Measurements from ENCODE around the gene CFAP221. TPM values are rescaled to one million over a fixed set of nuclear protein-coding genes. Genes with fewer than 3 reads are reported as not detected.

The CFAP221 gene
- total RNA-seq, 2 experiments from 2014 or later = not detected

GRCh38 chr2:119580550-119581072 lies 36.4 kb downstream of the CFAP221 start:
- Mint-ChIP-seq H3K36me3 (ENCODE audit: low read depth) (no peaks in the 10 kb centered on the region), H3K27ac (no peak overlapping the region), H3K9me3 (peaks cover 5% of the 10 kb centered on the region), H3K4me1 (no peaks in the 10 kb centered on the region), H3K27me3 (peaks cover 15% of the 10 kb centered on the region), H3K4me3 (no peak overlapping the region)
- CTCF ChIA-PET = no interaction called here
- DNase-seq = no peak
- POLR2A ChIA-PET = no interaction called here

- Mint-ChIP-seq H3K27ac (no peak overlapping the region), H3K36me3 (ENCODE audit: low read depth) (no peaks in the 10 kb centered on the region), H3K4me3 (no peak overlapping the region), H3K9me3 (peaks cover 5% of the 10 kb centered on the region), H3K27me3 (peaks cover 5% of the 10 kb centered on the region), H3K4me1 (no peaks in the 10 kb centered on the region)
- CTCF ChIA-PET = no interaction called here
- DNase-seq = no peak
- POLR2A ChIA-PET = no interaction called here
Measured at GRCh38 chr2:119583291-119583690, 39.0 kb downstream of the CFAP221 start.

- no peak for DNase-seq
- CTCF ChIA-PET = no interaction called here
- H3K4me3 Mint-ChIP-seq = no peak overlapping the region
- peaks cover 5% of the 10 kb centered on the region for H3K27me3 Mint-ChIP-seq
- POLR2A ChIA-PET = no interaction called here
- no peaks in the 10 kb centered on the region for H3K36me3 Mint-ChIP-seq (ENCODE audit: low read depth)
- H3K4me1 Mint-ChIP-seq = no peaks in the 10 kb centered on the region
- no peak overlapping the region for H3K27ac Mint-ChIP-seq
- peaks cover 5% of the 10 kb centered on the region for H3K9me3 Mint-ChIP-seq
Measured at GRCh38 chr2:119584469-119584868, 40.2 kb downstream of the CFAP221 start.

- ChIA-PET CTCF (no interaction called here), POLR2A (no interaction called here)
- no peak for DNase-seq
- H3K4me3 Mint-ChIP-seq = no peak overlapping the region
- peaks cover 5% of the 10 kb centered on the region for H3K27me3 Mint-ChIP-seq
- peaks cover 5% of the 10 kb centered on the region for H3K9me3 Mint-ChIP-seq
- H3K27ac Mint-ChIP-seq = no peak overlapping the region
- no peaks in the 10 kb centered on the region for H3K36me3 Mint-ChIP-seq (ENCODE audit: low read depth)
- no peaks in the 10 kb centered on the region for H3K4me1 Mint-ChIP-seq
Measured at GRCh38 chr2:119586085-119586484, 41.8 kb downstream of the CFAP221 start.

GRCh38 chr2:119590873-119591272 lies 46.6 kb downstream of the CFAP221 start:
- Mint-ChIP-seq H3K4me1 (no peaks in the 10 kb centered on the region), H3K9me3 (no peaks in the 10 kb centered on the region), H3K4me3 (no peak overlapping the region), H3K36me3 (ENCODE audit: low read depth) (no peaks in the 10 kb centered on the region), H3K27ac (no peak overlapping the region), H3K27me3 (peaks cover 11% of the 10 kb centered on the region)
- DNase-seq = no peak
- ChIA-PET CTCF (no interaction called here), POLR2A (no interaction called here)

GRCh38 chr2:119591523-119591922 lies 47.3 kb downstream of the CFAP221 start:
- no peaks in the 10 kb centered on the region for H3K4me1 Mint-ChIP-seq
- no peak for DNase-seq
- ChIA-PET POLR2A (no interaction called here), CTCF (no interaction called here)
- H3K27ac Mint-ChIP-seq = no peak overlapping the region
- peaks cover 11% of the 10 kb centered on the region for H3K27me3 Mint-ChIP-seq
- no peaks in the 10 kb centered on the region for H3K36me3 Mint-ChIP-seq (ENCODE audit: low read depth)
- no peak overlapping the region for H3K4me3 Mint-ChIP-seq
- H3K9me3 Mint-ChIP-seq = no peaks in the 10 kb centered on the region

- H3K27ac Mint-ChIP-seq = no peak overlapping the region
- H3K4me1 Mint-ChIP-seq = no peaks in the 10 kb centered on the region
- no peak for DNase-seq
- ChIA-PET CTCF (no interaction called here), POLR2A (no interaction called here)
- H3K4me3 Mint-ChIP-seq = no peak overlapping the region
- H3K36me3 Mint-ChIP-seq (ENCODE audit: low read depth) = no peaks in the 10 kb centered on the region
- H3K27me3 Mint-ChIP-seq = peaks cover 11% of the 10 kb centered on the region
- no peaks in the 10 kb centered on the region for H3K9me3 Mint-ChIP-seq
Measured at GRCh38 chr2:119592436-119592835, 48.2 kb downstream of the CFAP221 start.

- no peak overlapping the region for H3K27ac Mint-ChIP-seq
- POLR2A ChIA-PET = no interaction called here
- CTCF ChIA-PET = no interaction called here
Measured at GRCh38 chr2:119596638-119597037, 52.4 kb downstream of the CFAP221 start.

GRCh38 chr2:119598596-119599263 lies 54.5 kb downstream of the CFAP221 start:
- CTCF ChIA-PET = no interaction called here
- POLR2A ChIA-PET = no interaction called here
- H3K9me3 Mint-ChIP-seq = no peaks in the 10 kb centered on the region
- peaks cover 14% of the 10 kb centered on the region for H3K27me3 Mint-ChIP-seq
- no peak for DNase-seq
- H3K4me3 Mint-ChIP-seq = no peak overlapping the region
- H3K27ac Mint-ChIP-seq = no peak overlapping the region
- H3K4me1 Mint-ChIP-seq = no peaks in the 10 kb centered on the region
- H3K36me3 Mint-ChIP-seq (ENCODE audit: low read depth) = no peaks in the 10 kb centered on the region

More at GRCh38 chr2:119596638-119597037, 52.4 kb downstream of the CFAP221 start:
- no peaks in the 10 kb centered on the region for H3K36me3 Mint-ChIP-seq (ENCODE audit: low read depth)
- DNase-seq = no peak
- no peaks in the 10 kb centered on the region for H3K9me3 Mint-ChIP-seq
- peaks cover 15% of the 10 kb centered on the region for H3K27me3 Mint-ChIP-seq
- no peak overlapping the region for H3K4me3 Mint-ChIP-seq
- no peaks in the 10 kb centered on the region for H3K4me1 Mint-ChIP-seq

GRCh38 chr2:119599384-119599783 lies 55.1 kb downstream of the CFAP221 start:
- DNase-seq = no peak
- H3K36me3 Mint-ChIP-seq (ENCODE audit: low read depth) = no peaks in the 10 kb centered on the region
- ChIA-PET CTCF (no interaction called here), POLR2A (no interaction called here)
- H3K4me3 Mint-ChIP-seq = no peak overlapping the region
- H3K27ac Mint-ChIP-seq = no peak overlapping the region
- no peaks in the 10 kb centered on the region for H3K9me3 Mint-ChIP-seq
- H3K27me3 Mint-ChIP-seq = peaks cover 10% of the 10 kb centered on the region
- no peaks in the 10 kb centered on the region for H3K4me1 Mint-ChIP-seq

- H3K9me3 Mint-ChIP-seq = no peaks in the 10 kb centered on the region
- CTCF ChIA-PET = no interaction called here
Measured at GRCh38 chr2:119605096-119605495, 60.8 kb downstream of the CFAP221 start.

GRCh38 chr2:119606674-119607073 lies 62.4 kb downstream of the CFAP221 start:
- CTCF ChIA-PET = no interaction called here
- POLR2A ChIA-PET = no interaction called here
- no peak overlapping the region for H3K27ac Mint-ChIP-seq
- H3K4me3 Mint-ChIP-seq = no peak overlapping the region
- peaks cover 19% of the 10 kb centered on the region for H3K27me3 Mint-ChIP-seq
- H3K4me1 Mint-ChIP-seq = no peaks in the 10 kb centered on the region
- DNase-seq = no peak
- H3K36me3 Mint-ChIP-seq (ENCODE audit: low read depth) = no peaks in the 10 kb centered on the region
- no peaks in the 10 kb centered on the region for H3K9me3 Mint-ChIP-seq

More at GRCh38 chr2:119605096-119605495, 60.8 kb downstream of the CFAP221 start:
- Mint-ChIP-seq H3K4me3 (no peak overlapping the region), H3K27me3 (peaks cover 20% of the 10 kb centered on the region), H3K4me1 (no peaks in the 10 kb centered on the region), H3K36me3 (ENCODE audit: low read depth) (no peaks in the 10 kb centered on the region), H3K27ac (no peak overlapping the region)
- no peak for DNase-seq
- POLR2A ChIA-PET = no interaction called here

GRCh38 chr2:119608553-119608952 lies 64.3 kb downstream of the CFAP221 start:
- H3K27me3 Mint-ChIP-seq = peaks cover 17% of the 10 kb centered on the region

GRCh38 chr2:119609337-119609736 lies 65.1 kb downstream of the CFAP221 start:
- peaks cover 11% of the 10 kb centered on the region for H3K9me3 Mint-ChIP-seq
- H3K4me1 Mint-ChIP-seq = no peaks in the 10 kb centered on the region
- H3K4me3 Mint-ChIP-seq = no peak overlapping the region
- ChIA-PET CTCF (no interaction called here), POLR2A (no interaction called here)
- H3K27ac Mint-ChIP-seq = no peak overlapping the region
- H3K27me3 Mint-ChIP-seq = peaks cover 17% of the 10 kb centered on the region
- no peak for DNase-seq
- no peaks in the 10 kb centered on the region for H3K36me3 Mint-ChIP-seq (ENCODE audit: low read depth)

More at GRCh38 chr2:119608553-119608952, 64.3 kb downstream of the CFAP221 start:
- Mint-ChIP-seq H3K27ac (no peak overlapping the region), H3K36me3 (ENCODE audit: low read depth) (no peaks in the 10 kb centered on the region), H3K9me3 (peaks cover 3% of the 10 kb centered on the region), H3K4me3 (no peak overlapping the region), H3K4me1 (no peaks in the 10 kb centered on the region)
- POLR2A ChIA-PET = no interaction called here
- no peak for DNase-seq
- CTCF ChIA-PET = no interaction called here

Data from activated CD4-positive, alpha-beta T cell treated with anti-CD3 and anti-CD28 coated beads, Interleukin-2, amount 10 ng/mL, durations not matched to agents 7 days and 5 days (primary cell).